ENCODE results near the gene DDX25.
A peak's percentile ranks its signal among the peaks of the same experiment; 100 is the strongest.

Gene DDX25

GRCh38 chr11:125947419-125948277, 43.3 kb downstream of the DDX25 start:
- no peak overlapping the region for H3K4me3 ChIP-seq (ENCODE audit: low read length)
- TF ChIP-seq CTCF (conservative IDR thresholded peaks at IDR 0.05; ENCODE audit: low read length): no peak
- DNase-seq (ENCODE audit: low read depth): no peak

- no peak for TF ChIP-seq CTCF (conservative IDR thresholded peaks at IDR 0.05; ENCODE audit: low read length)
- no peak overlapping the region for H3K4me3 ChIP-seq (ENCODE audit: low read length)
- DNase-seq (ENCODE audit: low read depth): no peak
Measured at GRCh38 chr11:125948278-125949051, 44.2 kb downstream of the DDX25 start.

GRCh38 chr11:125949271-125950177, 45.2 kb downstream of the DDX25 start:
- no peak for TF ChIP-seq CTCF (conservative IDR thresholded peaks at IDR 0.05; ENCODE audit: low read length)
- no peak for DNase-seq (ENCODE audit: low read depth)

GRCh38 chr11:125950178-125950490, 45.8 kb downstream of the DDX25 start:
- no peak for TF ChIP-seq CTCF (conservative IDR thresholded peaks at IDR 0.05; ENCODE audit: low read length)
- no peak for DNase-seq (ENCODE audit: low read depth)
- H3K4me3 ChIP-seq (ENCODE audit: low read length): no peak overlapping the region

More at GRCh38 chr11:125949271-125950177, 45.2 kb downstream of the DDX25 start:
- no peak overlapping the region for H3K4me3 ChIP-seq (ENCODE audit: low read length)

- no peak for TF ChIP-seq CTCF (conservative IDR thresholded peaks at IDR 0.05; ENCODE audit: low read length)
- DNase-seq (ENCODE audit: low read depth): peak; percentile 28
- no peak overlapping the region for H3K4me3 ChIP-seq (ENCODE audit: low read length)
Measured at GRCh38 chr11:125950696-125951651, 46.7 kb downstream of the DDX25 start.

GRCh38 chr11:125951731-125952130, 47.4 kb downstream of the DDX25 start:
- no peak overlapping the region for H3K4me3 ChIP-seq (ENCODE audit: low read length)
- no peak for DNase-seq (ENCODE audit: low read depth)
- TF ChIP-seq CTCF (conservative IDR thresholded peaks at IDR 0.05; ENCODE audit: low read length): no peak
